AG04450 (cell line): ENCODE measurements around the gene C11orf24. TPM values are rescaled to one million over a fixed set of nuclear protein-coding genes. Genes with fewer than 3 reads are reported as not detected.

Experiments used
- CTCF ChIA-PET: fragments of 300-600, 350-600 bp; formaldehyde crosslinking; extraction: SDS; loops from one replicate; lab custom pipeline; 2022; ENCODE audit warnings: antibody characterized with exemption, inconsistent platforms; lab: Charles Lee
- POLR2A ChIA-PET: fragments of 350-600 bp; formaldehyde crosslinking; extraction: SDS; loops from one replicate; lab custom pipeline; 2021; ENCODE audit warnings: antibody characterized with exemption, inconsistent platforms; lab: Yijun Ruan, JAX
- DNase-seq: peaks from one replicate; pipeline ENCODE4 v3.0.0-alpha.2; 2011; ENCODE audit warnings: low read depth, low spot score
- H3K27ac ChIP-seq: one replicate; pipeline ENCODE4 v1.5.1; 2012; ENCODE audit warnings: low read depth, low read length, control low read depth
- H3K27me3 ChIP-seq: one replicate; pipeline ENCODE4 v1.6.0; 2012; ENCODE audit warnings: low read length; ENCODE audit not compliant: control insufficient read depth, insufficient read depth
- H3K4me3 ChIP-seq: 2 replicates; pipeline ENCODE4 v1.5.1; 2011; ENCODE audit warnings: mild to moderate bottlenecking, low read depth, low read length, control low read depth
- H3K9me3 ChIP-seq: 2 replicates; pipeline ENCODE4 v1.5.1; 2012; ENCODE audit warnings: low read length; ENCODE audit not compliant: control insufficient read depth, insufficient read depth
- polyA plus RNA-seq: library from polyadenylated mRNA; depleted of rRNA; stranded (reverse); fragments of >200 nt; gene quantifications from 2 replicates; pipeline ENCODE4 v1.2.3, GENCODE V29; 2011
- TF ChIP-seq, protein P1 (sequence below): IDR thresholded peaks from 2 replicates; pipeline ENCODE4 v1.5.1; 2011; ENCODE audit warnings: low read depth, low read length, control low read depth, inconsistent platforms

Gene C11orf24
- polyA plus RNA-seq, 1 experiment, result 39.1 TPM

- TF ChIP-seq, protein P1, sequence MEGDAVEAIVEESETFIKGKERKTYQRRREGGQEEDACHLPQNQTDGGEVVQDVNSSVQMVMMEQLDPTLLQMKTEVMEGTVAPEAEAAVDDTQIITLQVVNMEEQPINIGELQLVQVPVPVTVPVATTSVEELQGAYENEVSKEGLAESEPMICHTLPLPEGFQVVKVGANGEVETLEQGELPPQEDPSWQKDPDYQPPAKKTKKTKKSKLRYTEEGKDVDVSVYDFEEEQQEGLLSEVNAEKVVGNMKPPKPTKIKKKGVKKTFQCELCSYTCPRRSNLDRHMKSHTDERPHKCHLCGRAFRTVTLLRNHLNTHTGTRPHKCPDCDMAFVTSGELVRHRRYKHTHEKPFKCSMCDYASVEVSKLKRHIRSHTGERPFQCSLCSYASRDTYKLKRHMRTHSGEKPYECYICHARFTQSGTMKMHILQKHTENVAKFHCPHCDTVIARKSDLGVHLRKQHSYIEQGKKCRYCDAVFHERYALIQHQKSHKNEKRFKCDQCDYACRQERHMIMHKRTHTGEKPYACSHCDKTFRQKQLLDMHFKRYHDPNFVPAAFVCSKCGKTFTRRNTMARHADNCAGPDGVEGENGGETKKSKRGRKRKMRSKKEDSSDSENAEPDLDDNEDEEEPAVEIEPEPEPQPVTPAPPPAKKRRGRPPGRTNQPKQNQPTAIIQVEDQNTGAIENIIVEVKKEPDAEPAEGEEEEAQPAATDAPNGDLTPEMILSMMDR, result no peak
- no peak overlapping the region for H3K27ac ChIP-seq
- H3K9me3 ChIP-seq, result no peaks in the 10 kb centered on the region; the same call in 1 of the 2 replicates
- DNase-seq, result no peak
- ChIA-PET POLR2A (interaction anchor here (0.6 kb wide), 1 partner anchor 43 kb away, joined by 3 read pairs; no protein-coding TSS in a partner anchor), CTCF (no interaction called here)
- no peak overlapping the region for H3K4me3 ChIP-seq
- H3K27me3 ChIP-seq, result no peaks in the 10 kb centered on the region
Measured at GRCh38 chr11:68274306-68274705, 2.5 kb upstream of the C11orf24 start.

- ChIA-PET POLR2A (interaction anchor here (1.3 kb wide), 1 partner anchor 189 kb away, joined by 3 read pairs; no protein-coding TSS in a partner anchor), CTCF (interaction anchor here (0.5 to 3.6 kb wide), 3 partner anchors 16 to 69 kb away, joined by 3 to 23 read pairs (median 3); no protein-coding TSS in a partner anchor)
- no peaks in the 10 kb centered on the region for H3K27me3 ChIP-seq
- no peak overlapping the region for H3K4me3 ChIP-seq
- no peak for DNase-seq
- no peak overlapping the region for H3K27ac ChIP-seq
- TF ChIP-seq, protein P1, result no peak
- no peaks in the 10 kb centered on the region; the same call in 1 of the 2 replicates for H3K9me3 ChIP-seq
Measured at GRCh38 chr11:68273026-68273738, 1.4 kb upstream of the C11orf24 start.

DNA sequence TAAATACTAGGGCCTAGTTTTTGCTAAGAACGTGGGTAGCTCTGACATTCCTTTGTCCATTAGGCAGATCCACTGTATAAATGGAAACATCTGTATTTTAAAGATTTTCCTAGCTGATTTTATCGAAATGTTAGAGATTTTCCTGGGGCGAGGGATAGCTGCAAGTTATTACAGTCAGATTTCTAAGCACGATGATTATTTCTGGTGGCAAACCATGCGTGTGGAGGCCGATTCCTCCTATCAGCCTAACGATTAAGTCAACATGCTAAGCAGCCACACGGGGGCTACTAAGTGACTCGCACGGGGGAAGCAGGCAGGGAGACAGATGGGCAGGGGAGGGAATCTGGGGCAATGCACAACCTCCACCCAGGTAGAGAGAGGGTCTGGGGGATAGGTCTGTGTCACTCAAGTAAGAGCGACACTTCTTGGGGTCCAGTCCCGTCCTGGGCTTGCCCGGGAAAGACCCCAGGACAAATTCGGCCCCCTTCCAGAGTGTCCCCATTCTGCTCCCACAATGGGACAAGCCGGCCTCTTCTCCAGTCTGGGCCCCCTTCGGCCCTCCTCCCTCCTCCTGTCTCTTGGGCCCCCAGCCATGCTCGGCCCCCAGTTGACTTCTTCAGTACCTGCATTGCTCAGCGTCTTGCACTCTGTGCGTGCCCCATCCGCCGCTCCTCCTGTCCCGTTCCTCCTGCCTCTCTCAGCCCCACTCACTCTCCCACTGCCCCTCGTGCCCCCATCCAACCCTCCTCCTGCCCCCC, 571 bp downstream of the C11orf24 start:
- no peaks in the 10 kb centered on the region for H3K27me3 ChIP-seq
- no peaks in the 10 kb centered on the region; the same call in 1 of the 2 replicates for H3K9me3 ChIP-seq
- CTCF ChIA-PET, result interaction anchor here (0.6 to 3.6 kb wide), 8 partner anchors 13 to 114 kb away, joined by 3 to 23 read pairs (median 6); no protein-coding TSS in a partner anchor
- TF ChIP-seq, protein P1, result peak; percentile 69
- H3K27ac ChIP-seq, result peak overlapping the region; percentile 98
- POLR2A ChIA-PET, result interaction anchor here (0.9 to 1.4 kb wide), 12 partner anchors 11 to 233 kb away, joined by 3 to 12 read pairs (median 4); partner anchors contain the start of genes PPP6R3 and TCIRG1
- peak; percentile 61 for DNase-seq
- peak overlapping the region; percentile 94 for H3K4me3 ChIP-seq

- ChIA-PET POLR2A (no interaction called here), CTCF (interaction anchor here (0.9 to 3.6 kb wide), 6 partner anchors 12 to 115 kb away, joined by 3 to 23 read pairs (median 4); no protein-coding TSS in a partner anchor)
- H3K9me3 ChIP-seq, result no peaks in the 10 kb centered on the region; the same call in 1 of the 2 replicates
- H3K27ac ChIP-seq, result peak overlapping the region; percentile 63
- H3K4me3 ChIP-seq, result peak overlapping the region; percentile 94
- no peak for DNase-seq
- TF ChIP-seq, protein P1, result no peak
- no peaks in the 10 kb centered on the region for H3K27me3 ChIP-seq
Measured at GRCh38 chr11:68270196-68271022, 1.4 kb downstream of the C11orf24 start.
